HCT116 (cell line): ENCODE data around the gene CAT. TPM values are rescaled to one million over a fixed set of nuclear protein-coding genes. Genes with fewer than 3 reads are reported as not detected.

Experiments used
- ATAC-seq: fragments of 200-7000 bp; cut with Tn5 transposase; 2 replicates; pipeline ENCODE4 v1.9.1; 2020; ENCODE audit warnings: mild to moderate bottlenecking, moderate library complexity
- BruUV-seq: library from RNA; stranded (reverse); fragments of 400-500 nt; replicated peaks from 2 replicates; lab custom pipeline; 2021; lab: Mats Ljungman, UMichigan
- CTCF ChIA-PET: fragments of 300-600 bp; sonication (Branson Sonifier 250); formaldehyde crosslinking; loops from one replicate; lab custom pipeline; 2021; ENCODE audit warnings: antibody characterized with exemption; lab: Charles Lee
- POLR2A ChIA-PET: fragments of 300-600, 350-600 bp; sonication (Branson Sonifier 250); formaldehyde crosslinking; loops from one replicate; lab custom pipeline; 2021; ENCODE audit warnings: antibody characterized with exemption; lab: Charles Lee
- RAD21 ChIA-PET, 2 experiments: fragments of 300-600 bp; sonication (Branson Sonifier 250); formaldehyde crosslinking; loops; one replicate each; lab custom pipeline; 2023; ENCODE audit warnings: low total read pairs in 2 of 2; ENCODE audit not compliant: uncharacterized antibody in 2 of 2, unreplicated experiment in 2 of 2, low non-redundant PET in 1 of 2; lab: Charles Lee
- DNase-seq: peaks from one replicate; pipeline ENCODE4 v3.0.0-alpha.2; 2010; ENCODE audit warnings: low read depth, low spot score
- H2AFZ ChIP-seq: fragments of 200-600 bp; shearing (Covaris generic), sonication (generic); 2 replicates; pipeline ENCODE4 v1.6.1; 2017; ENCODE audit warnings: low read depth, mixed run types, mixed read lengths, antibody characterized with exemption, low read length; ENCODE audit not compliant: poor library complexity, severe bottlenecking
- H3K27ac ChIP-seq: 2 replicates; pipeline ENCODE4 v1.5.1; 2012; ENCODE audit warnings: low read depth, low read length
- H3K27me3 ChIP-seq: fragments of 200-600 bp; sonication (generic); 2 replicates; pipeline ENCODE4 v1.6.1; 2016; ENCODE audit warnings: mixed run types, low read length, mixed read lengths; ENCODE audit not compliant: insufficient read depth
- H3K36me3 ChIP-seq, 2 experiments: fragments of 200-500 bp in 1 of 2; fragments of 200-600 bp in 1 of 2; sonication (Bioruptor generic) in 1 of 2; sonication (generic) in 1 of 2; 2 replicates each; pipeline versions ENCODE4 v1.5.1 to v1.6.1; 2014 to 2016; ENCODE audit warnings: low read length in 2 of 2, inconsistent platforms in 1 of 2, mixed read lengths in 1 of 2, mixed run types in 1 of 2; ENCODE audit not compliant: insufficient read depth in 2 of 2, control insufficient read depth in 1 of 2
- H3K4me1 ChIP-seq, 2 experiments: fragments of 200-600 bp in 1 of 2; sonication (generic) in 1 of 2; 2 replicates each; pipeline versions ENCODE4 v1.5.1 to v1.6.1; 2012 to 2017; ENCODE audit warnings: low read length in 2 of 2, inconsistent platforms in 1 of 2, mild to moderate bottlenecking in 1 of 2, mixed read lengths in 1 of 2, mixed run types in 1 of 2, moderate library complexity in 1 of 2; ENCODE audit not compliant: insufficient read depth in 2 of 2, control insufficient read depth in 1 of 2
- H3K4me2 ChIP-seq: fragments of 200-600 bp; sonication (generic); 2 replicates; pipeline ENCODE4 v1.6.1; 2017; ENCODE audit warnings: mixed run types, low read length, mixed read lengths
- H3K4me3 ChIP-seq, 2 experiments: fragments of 200-600 bp in 1 of 2; sonication (generic) in 1 of 2; replicated peaks in 1 of 2; 2 replicates each; pipeline ENCODE4 v1.5.1; 2011 to 2016; ENCODE audit warnings: low read length in 2 of 2, control low read depth in 1 of 2, low read depth in 1 of 2, mild to moderate bottlenecking in 1 of 2, mixed read lengths in 1 of 2, mixed run types in 1 of 2
- H3K79me2 ChIP-seq: fragments of 200-600 bp; sonication (generic); 2 replicates; pipeline ENCODE4 v1.6.1; 2017; ENCODE audit warnings: mild to moderate bottlenecking, mixed run types, low read length, moderate library complexity, mixed read lengths; ENCODE audit not compliant: insufficient read depth
- H3K9ac ChIP-seq: fragments of 200-600 bp; sonication (generic); 2 replicates; pipeline ENCODE4 v1.6.1; 2016; ENCODE audit warnings: low read length, mixed read lengths
- H3K9me2 ChIP-seq: fragments of 200-600 bp; sonication (generic), shearing (Covaris generic); 2 replicates; pipeline ENCODE4 v1.6.1; 2017; ENCODE audit warnings: mixed run types, mild to moderate bottlenecking, moderate library complexity; ENCODE audit not compliant: insufficient read depth
- H3K9me3 ChIP-seq, 2 experiments: fragments of 200-500 bp in 1 of 2; fragments of 200-600 bp in 1 of 2; sonication (Bioruptor generic) in 1 of 2; sonication (generic) in 1 of 2; 2 replicates each; pipeline ENCODE4 v1.6.1; 2014 to 2017; ENCODE audit warnings: low read length in 2 of 2, mixed read lengths in 2 of 2, inconsistent platforms in 1 of 2, low read depth in 1 of 2, mild to moderate bottlenecking in 1 of 2, mixed run types in 1 of 2, moderate library complexity in 1 of 2; ENCODE audit not compliant: control insufficient read depth in 1 of 2, insufficient read depth in 1 of 2
- H4K20me1 ChIP-seq: fragments of 200-600 bp; sonication (generic), shearing (Covaris generic); 2 replicates; pipeline ENCODE4 v1.6.1; 2017; ENCODE audit warnings: mixed run types, mild to moderate bottlenecking, moderate library complexity; ENCODE audit not compliant: insufficient read depth
- CEBPB ChIP-seq: IDR thresholded peaks from 2 replicates; pipeline ENCODE4 v1.6.1; 2012; ENCODE audit warnings: low read depth
- EGR1 ChIP-seq: IDR thresholded peaks from 2 replicates; pipeline ENCODE4 v1.6.1; 2012; ENCODE audit warnings: low read depth
- ELF1 ChIP-seq: IDR thresholded peaks from 2 replicates; pipeline ENCODE4 v1.6.1; 2012; ENCODE audit warnings: low read depth, borderline replicate concordance
- EZH2 ChIP-seq: fragments of 200-600 bp; sonication (generic); IDR thresholded peaks from 2 replicates; pipeline ENCODE4 v1.6.1; 2017; ENCODE audit warnings: antibody characterized with exemption, mixed run types
- EZH2phosphoT487 ChIP-seq: fragments of 200-600 bp; IDR thresholded peaks from 2 replicates; pipeline ENCODE4 v1.6.1; 2018; ENCODE audit warnings: antibody characterized with exemption, borderline replicate concordance
- FOSL1 ChIP-seq: IDR thresholded peaks from 2 replicates; pipeline ENCODE4 v1.6.1; 2012; ENCODE audit warnings: low read depth
- POLR2A ChIP-seq: IDR thresholded peaks from 2 replicates; pipeline ENCODE4 v1.7.0; 2011; ENCODE audit warnings: borderline replicate concordance; ENCODE audit not compliant: insufficient read depth, insufficient read length; ENCODE audit errors: extremely low read depth
- POLR2AphosphoS5 ChIP-seq: IDR thresholded peaks from 2 replicates; pipeline ENCODE4 v1.6.1; 2011; ENCODE audit warnings: mild to moderate bottlenecking, low read depth, low read length, moderate library complexity
- RAD21 ChIP-seq: IDR thresholded peaks from 2 replicates; pipeline ENCODE4 v1.6.1; 2012; ENCODE audit warnings: low read depth, mild to moderate bottlenecking
- SP1 ChIP-seq: IDR thresholded peaks from 2 replicates; pipeline ENCODE4 v1.6.1; 2012; ENCODE audit warnings: low read depth
- SRF ChIP-seq: IDR thresholded peaks from 2 replicates; pipeline ENCODE4 v1.6.1; 2012; ENCODE audit warnings: low read depth
- TCF7L2 ChIP-seq: IDR thresholded peaks from 2 replicates; pipeline ENCODE4 v1.7.0; 2011; ENCODE audit warnings: borderline replicate concordance, inconsistent platforms; ENCODE audit not compliant: insufficient read depth, insufficient read length; ENCODE audit errors: extremely low read depth
- ZFX ChIP-seq: fragments of 450-650 bp; IDR thresholded peaks from 2 replicates; pipeline ENCODE4 v1.6.1; 2017
- intact Hi-C: fragments of 100-400 bp; cut with micrococcal nuclease; formaldehyde crosslinking; loops from 2 replicates; pipeline ENCODE4 v1.10.0; 2022
- total RNA-seq: library from RNA; stranded (reverse); gene quantifications from one replicate; pipeline ENCODE4 v1.2.1, GENCODE V29; 2021; ENCODE audit not compliant: unreplicated experiment
- TF ChIP-seq, protein P1 (sequence below): IDR thresholded peaks from 2 replicates; pipeline ENCODE4 v1.6.1; 2012
- TF ChIP-seq, protein P2 (sequence below): IDR thresholded peaks from 2 replicates; pipeline ENCODE4 v1.6.1; 2012
- TF ChIP-seq, protein P3 (sequence below): IDR thresholded peaks from 2 replicates; pipeline ENCODE4 v1.6.1; 2012; ENCODE audit warnings: low read depth

CAT gene
- total RNA-seq, 1 experiment from 2014 or later: 50.9 TPM

DNA sequence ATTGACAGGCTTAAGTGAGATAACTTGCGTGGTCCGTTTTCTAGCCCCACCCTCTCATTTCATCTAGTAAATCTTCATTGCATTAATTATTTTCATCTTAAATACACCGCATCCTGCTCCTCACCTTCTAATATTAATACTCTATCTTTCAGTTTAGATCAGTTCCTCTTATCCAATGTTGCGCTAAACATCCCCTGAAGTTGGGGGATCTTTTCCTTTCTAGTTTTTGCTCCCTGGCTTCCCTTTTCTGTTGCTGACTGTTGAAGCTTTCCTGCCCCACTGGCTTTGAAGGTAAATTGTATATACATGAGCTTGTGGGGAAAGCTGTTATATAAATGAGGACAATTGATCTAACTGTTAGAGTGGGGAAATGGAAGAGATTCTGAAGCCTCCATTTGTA is 7.2 kb downstream of the CAT start:
- no peaks in the 10 kb centered on the region for H4K20me1 ChIP-seq
- no peaks in the 10 kb centered on the region for H3K9me2 ChIP-seq
- CTCF ChIA-PET: no interaction called here
- TF ChIP-seq ZFX: no peak
- TF ChIP-seq, protein P1, sequence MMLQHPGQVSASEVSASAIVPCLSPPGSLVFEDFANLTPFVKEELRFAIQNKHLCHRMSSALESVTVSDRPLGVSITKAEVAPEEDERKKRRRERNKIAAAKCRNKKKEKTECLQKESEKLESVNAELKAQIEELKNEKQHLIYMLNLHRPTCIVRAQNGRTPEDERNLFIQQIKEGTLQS: no peak
- TF ChIP-seq SP1: no peak
- no peak for TF ChIP-seq EZH2
- TF ChIP-seq SRF: no peak
- TF ChIP-seq TCF7L2: no peak
- no peak for TF ChIP-seq ELF1
- no peak for TF ChIP-seq EGR1
- TF ChIP-seq EZH2phosphoT487: no peak
- no peak for TF ChIP-seq POLR2A
- TF ChIP-seq RAD21: no peak
- no peak for TF ChIP-seq CEBPB
- TF ChIP-seq POLR2AphosphoS5: no peak
- TF ChIP-seq, protein P2, sequence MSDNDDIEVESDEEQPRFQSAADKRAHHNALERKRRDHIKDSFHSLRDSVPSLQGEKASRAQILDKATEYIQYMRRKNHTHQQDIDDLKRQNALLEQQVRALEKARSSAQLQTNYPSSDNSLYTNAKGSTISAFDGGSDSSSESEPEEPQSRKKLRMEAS: no peak
- no peak for TF ChIP-seq FOSL1
- TF ChIP-seq, protein P3, sequence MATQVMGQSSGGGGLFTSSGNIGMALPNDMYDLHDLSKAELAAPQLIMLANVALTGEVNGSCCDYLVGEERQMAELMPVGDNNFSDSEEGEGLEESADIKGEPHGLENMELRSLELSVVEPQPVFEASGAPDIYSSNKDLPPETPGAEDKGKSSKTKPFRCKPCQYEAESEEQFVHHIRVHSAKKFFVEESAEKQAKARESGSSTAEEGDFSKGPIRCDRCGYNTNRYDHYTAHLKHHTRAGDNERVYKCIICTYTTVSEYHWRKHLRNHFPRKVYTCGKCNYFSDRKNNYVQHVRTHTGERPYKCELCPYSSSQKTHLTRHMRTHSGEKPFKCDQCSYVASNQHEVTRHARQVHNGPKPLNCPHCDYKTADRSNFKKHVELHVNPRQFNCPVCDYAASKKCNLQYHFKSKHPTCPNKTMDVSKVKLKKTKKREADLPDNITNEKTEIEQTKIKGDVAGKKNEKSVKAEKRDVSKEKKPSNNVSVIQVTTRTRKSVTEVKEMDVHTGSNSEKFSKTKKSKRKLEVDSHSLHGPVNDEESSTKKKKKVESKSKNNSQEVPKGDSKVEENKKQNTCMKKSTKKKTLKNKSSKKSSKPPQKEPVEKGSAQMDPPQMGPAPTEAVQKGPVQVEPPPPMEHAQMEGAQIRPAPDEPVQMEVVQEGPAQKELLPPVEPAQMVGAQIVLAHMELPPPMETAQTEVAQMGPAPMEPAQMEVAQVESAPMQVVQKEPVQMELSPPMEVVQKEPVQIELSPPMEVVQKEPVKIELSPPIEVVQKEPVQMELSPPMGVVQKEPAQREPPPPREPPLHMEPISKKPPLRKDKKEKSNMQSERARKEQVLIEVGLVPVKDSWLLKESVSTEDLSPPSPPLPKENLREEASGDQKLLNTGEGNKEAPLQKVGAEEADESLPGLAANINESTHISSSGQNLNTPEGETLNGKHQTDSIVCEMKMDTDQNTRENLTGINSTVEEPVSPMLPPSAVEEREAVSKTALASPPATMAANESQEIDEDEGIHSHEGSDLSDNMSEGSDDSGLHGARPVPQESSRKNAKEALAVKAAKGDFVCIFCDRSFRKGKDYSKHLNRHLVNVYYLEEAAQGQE: no peak
- no peaks in the 10 kb centered on the region for H3K9me3 ChIP-seq
- no peak overlapping the region for H2AFZ ChIP-seq
- BruUV-seq: no TSS peak
- peaks cover 5% of the 10 kb centered on the region for H3K79me2 ChIP-seq
- DNase-seq (no peak), ATAC-seq (no peak)
- peaks cover 10 to 11% of the 10 kb centered on the region in 2 experiments; a peak in 1 of 4 replicates for H3K36me3 ChIP-seq
- intact Hi-C loops: no loop called here
- POLR2A ChIA-PET: no interaction called here
- no peak overlapping the region for H3K4me3 ChIP-seq
- no peak overlapping the region for H3K9ac ChIP-seq
- no peak overlapping the region for H3K4me2 ChIP-seq
- H3K4me1 ChIP-seq: peaks cover 0 to 6% of the 10 kb centered on the region in 2 experiments; a peak in 2 of 4 replicates
- no peak overlapping the region for H3K27ac ChIP-seq
- RAD21 ChIA-PET: no interaction called here
- H3K27me3 ChIP-seq: no peaks in the 10 kb centered on the region
